PC-9 (cell line): Measurements from ENCODE around the gene APBA2. TPM values are rescaled to one million over a fixed set of nuclear protein-coding genes. Genes with fewer than 3 reads are reported as not detected.

Source experiments
- BruUV-seq: library from RNA; stranded (reverse); fragments of 400-500 nt; replicated peaks from 2 replicates; lab custom pipeline; 2021; lab: Mats Ljungman, UMichigan
- CTCF ChIA-PET: fragments of 300-600 bp; sonication (Branson Sonifier 250); formaldehyde crosslinking; loops from one replicate; lab custom pipeline; 2022; ENCODE audit warnings: antibody characterized with exemption; lab: Charles Lee
- POLR2A ChIA-PET: fragments of 300-600 bp; sonication (Branson Sonifier 250); formaldehyde crosslinking; loops from one replicate; lab custom pipeline; 2022; ENCODE audit warnings: antibody characterized with exemption; ENCODE audit not compliant: unreplicated experiment; lab: Charles Lee
- DNase-seq, 2 experiments: peaks; one replicate each; pipeline versions ENCODE4 v3.0.0 to v3.0.0-alpha.2; 2015 to 2022; ENCODE audit warnings: mixed read lengths in 1 of 2
- H2AFZ ChIP-seq: fragments of 200-600 bp; sonication (generic); 2 replicates; pipeline ENCODE4 v1.8.1; 2017; ENCODE audit warnings: antibody characterized with exemption
- H3F3A ChIP-seq: fragments of 200-600 bp; sonication (generic); 2 replicates; pipeline ENCODE4 v1.8.1; 2017; ENCODE audit warnings: antibody characterized with exemption, mild to moderate bottlenecking, low read depth; ENCODE audit not compliant: insufficient read depth
- H3K27ac ChIP-seq: fragments of 200-600 bp; sonication (generic); 2 replicates; pipeline ENCODE4 v1.6.1; 2016; ENCODE audit warnings: mixed run types
- H3K27me3 ChIP-seq: fragments of 200-600 bp; sonication (generic); 2 replicates; pipeline ENCODE4 v1.6.1; 2016; ENCODE audit warnings: low read depth, mixed run types; ENCODE audit not compliant: insufficient read depth
- H3K36me3 ChIP-seq: fragments of 200-600 bp; sonication (generic); 2 replicates; pipeline ENCODE4 v1.6.1; 2016; ENCODE audit warnings: low read depth, mixed run types
- H3K4me1 ChIP-seq: fragments of 200-600 bp; sonication (generic); replicated peaks from 2 replicates; pipeline ENCODE4 v1.6.1; 2016; ENCODE audit warnings: mixed run types; ENCODE audit not compliant: insufficient read depth
- H3K4me2 ChIP-seq: fragments of 200-600 bp; sonication (generic); 2 replicates; pipeline ENCODE4 v1.6.1; 2017; ENCODE audit warnings: mixed run types
- H3K4me3 ChIP-seq: fragments of 200-600 bp; sonication (generic); 2 replicates; pipeline ENCODE4 v1.6.1; 2016; ENCODE audit warnings: mixed run types
- H3K79me2 ChIP-seq: fragments of 200-600 bp; sonication (generic); 2 replicates; pipeline ENCODE4 v1.6.1; 2017; ENCODE audit warnings: low read depth, mixed run types
- H3K9me2 ChIP-seq: fragments of 200-600 bp; sonication (generic); 2 replicates; pipeline ENCODE4 v1.8.1; 2017; ENCODE audit warnings: mild to moderate bottlenecking; ENCODE audit not compliant: insufficient read depth
- H3K9me3 ChIP-seq: fragments of 200-600 bp; sonication (generic); 2 replicates; pipeline ENCODE4 v1.8.1; 2016; ENCODE audit warnings: low read depth; ENCODE audit not compliant: insufficient read depth
- H4K20me1 ChIP-seq: fragments of 200-600 bp; sonication (generic); 2 replicates; pipeline ENCODE4 v1.8.1; 2017; ENCODE audit not compliant: insufficient read depth
- CTCF ChIP-seq: fragments of 200-600 bp; sonication (generic); conservative IDR thresholded peaks from 2 replicates; pipeline ENCODE4 v1.6.1; 2017; ENCODE audit warnings: mixed run types, antibody characterized with exemption, mild to moderate bottlenecking, moderate library complexity
- EZH2 ChIP-seq: fragments of 200-600 bp; sonication (generic); IDR thresholded peaks from 2 replicates; pipeline ENCODE4 v1.8.0; 2017; ENCODE audit warnings: antibody characterized with exemption, low read depth
- intact Hi-C: fragments of 100-400 bp; cut with micrococcal nuclease; formaldehyde crosslinking; loops from one replicate; pipeline ENCODE4 v1.10.0; 2022; ENCODE audit not compliant: unreplicated experiment
- total RNA-seq: library from RNA; stranded (reverse); gene quantifications from 2 replicates; pipeline ENCODE4 v1.2.3, GENCODE V29; 2021

Gene APBA2
- total RNA-seq, 1 experiment from 2014 or later, result not detected

- Histone ChIP-seq H3K27me3 (peaks cover 31% of the 10 kb centered on the region), H3F3A (no peaks in the 10 kb centered on the region), H3K9me2 (no peaks in the 10 kb centered on the region), H3K4me2 (no peak overlapping the region), H3K4me3 (no peak overlapping the region), H4K20me1 (no peaks in the 10 kb centered on the region), H2AFZ (no peak overlapping the region), H3K27ac (no peak overlapping the region), H3K4me1 (no peaks in the 10 kb centered on the region), H3K36me3 (no peaks in the 10 kb centered on the region), H3K9me3 (no peaks in the 10 kb centered on the region), H3K79me2 (no peaks in the 10 kb centered on the region)
- ChIA-PET CTCF (no interaction called here), POLR2A (no interaction called here)
- no peak for TF ChIP-seq EZH2
- TF ChIP-seq CTCF, result no peak
- intact Hi-C loops, result no loop called here
- no peak for DNase-seq
- no TSS peak for BruUV-seq
Observed at GRCh38 chr15:28979208-28979841, 93.6 kb downstream of the APBA2 start.

- Histone ChIP-seq H3K9me3 (no peaks in the 10 kb centered on the region), H3K27me3 (peaks cover 36% of the 10 kb centered on the region), H3K4me3 (no peak overlapping the region), H3K36me3 (no peaks in the 10 kb centered on the region), H3K9me2 (no peaks in the 10 kb centered on the region), H3F3A (no peaks in the 10 kb centered on the region), H3K79me2 (no peaks in the 10 kb centered on the region), H4K20me1 (no peaks in the 10 kb centered on the region), H2AFZ (no peak overlapping the region), H3K27ac (no peak overlapping the region), H3K4me1 (no peaks in the 10 kb centered on the region), H3K4me2 (no peak overlapping the region)
- no peak for DNase-seq
- POLR2A ChIA-PET, result no interaction called here
- TF ChIP-seq EZH2 (no peak), CTCF (no peak)
- no TSS peak for BruUV-seq
- CTCF ChIA-PET, result no interaction called here
- intact Hi-C loops, result no loop called here
Observed at GRCh38 chr15:28980709-28981350, 95.1 kb downstream of the APBA2 start.

- intact Hi-C loops, result no loop called here
- BruUV-seq, result no TSS peak
- Histone ChIP-seq H3K9me2 (no peaks in the 10 kb centered on the region), H3K27me3 (peaks cover 40% of the 10 kb centered on the region), H3K36me3 (no peaks in the 10 kb centered on the region), H4K20me1 (no peaks in the 10 kb centered on the region), H3K79me2 (no peaks in the 10 kb centered on the region), H3F3A (no peaks in the 10 kb centered on the region), H3K9me3 (no peaks in the 10 kb centered on the region), H3K27ac (no peak overlapping the region), H3K4me1 (no peaks in the 10 kb centered on the region), H3K4me3 (no peak overlapping the region), H2AFZ (no peak overlapping the region), H3K4me2 (no peak overlapping the region)
- CTCF ChIA-PET, result no interaction called here
- POLR2A ChIA-PET, result no interaction called here
- TF ChIP-seq EZH2 (no peak), CTCF (no peak)
- no peak for DNase-seq
Observed at GRCh38 chr15:28981351-28981720, 95.6 kb downstream of the APBA2 start.
